ENCODE data around the gene ARHGAP23. TPM values are rescaled to one million over a fixed set of nuclear protein-coding genes. Genes with fewer than 3 reads are reported as not detected.
A peak's percentile ranks its signal among the peaks of the same experiment; 100 is the strongest.

ARHGAP23 gene
- total RNA-seq, 1 experiment from 2014 or later, result 97.9 TPM

- Mint-ChIP-seq H3K36me3 (ENCODE audit: insufficient read depth in 1 of 3, low read depth in 3 of 3) (no peaks in the 10 kb centered on the region; a peak in 1 of 7 replicates), H3K4me1 (peaks cover 60 to 79% of the 10 kb centered on the region in 2 experiments), H3K9me3 (no peaks in the 10 kb centered on the region), H3K27ac (no peak overlapping the region), H3K4me3 (peak overlapping the region; percentile 58 to 89), H3K27me3 (ENCODE audit: low read depth) (peaks cover 37% of the 10 kb centered on the region)
- Histone ChIP-seq H2BK120ac (ENCODE audit: low read depth, low read length, poor library complexity, severe bottlenecking) (no peak overlapping the region), H3K79me1 (ENCODE audit: insufficient read depth, low read depth, low read length, poor library complexity, severe bottlenecking) (no peaks in the 10 kb centered on the region), H2BK5ac (ENCODE audit: insufficient read length, low read length) (no peak overlapping the region), H3K18ac (ENCODE audit: insufficient read length, low read depth, low read length) (no peak overlapping the region), H3K27me3 (ENCODE audit: insufficient read depth, low read length) (peaks cover 3% of the 10 kb centered on the region; the same call in 1 of the 2 replicates), H3K4me2 (ENCODE audit: insufficient read depth, insufficient read length, low read length) (peak overlapping the region; percentile 82), H2AFZ (ENCODE audit: low read length) (no peak overlapping the region), H3K4ac (ENCODE audit: low read depth, low read length) (no peak overlapping the region), H4K5ac (ENCODE audit: insufficient read length, low read depth, low read length) (no peak overlapping the region), H2BK12ac (ENCODE audit: insufficient read length, low read depth, low read length) (no peak overlapping the region), H3K4me1 (ENCODE audit: insufficient read depth, low read length) (peaks cover 16% of the 10 kb centered on the region; the same call in 1 of the 2 replicates), H3K9me3 (ENCODE audit: control insufficient read depth, low read depth, low read length) (no peaks in the 10 kb centered on the region), H2BK15ac (ENCODE audit: low read depth, low read length) (no peak overlapping the region), H3K27ac (ENCODE audit: insufficient read length, low read depth, low read length) (no peak overlapping the region), H3T11ph (ENCODE audit: low read length) (no peak overlapping the region), H3K23me2 (ENCODE audit: insufficient read length, low read depth, low read length, poor library complexity, severe bottlenecking) (peaks cover 21% of the 10 kb centered on the region), H3K9ac (ENCODE audit: extremely low read depth, insufficient read length, low read length) (no peak overlapping the region), H3K14ac (ENCODE audit: insufficient read depth, low read length) (no peak overlapping the region), H2BK20ac (ENCODE audit: low read depth, low read length, poor library complexity, severe bottlenecking) (no peak overlapping the region), H3K23ac (ENCODE audit: insufficient read length, low read depth, low read length) (no peak overlapping the region), H4K8ac (replicated peaks; ENCODE audit: insufficient read length, low read depth, low read length) (no peak overlapping the region), H3K79me2 (ENCODE audit: insufficient read depth, low read length) (no peaks in the 10 kb centered on the region), H3K56ac (ENCODE audit: insufficient read length, low read depth, low read length) (no peak overlapping the region), H2AK5ac (ENCODE audit: insufficient read length, low read length) (no peak overlapping the region), H4K20me1 (ENCODE audit: control insufficient read depth, insufficient read depth, insufficient read length) (peaks cover 2% of the 10 kb centered on the region), H4K91ac (ENCODE audit: insufficient read length, low read depth, low read length) (no peak overlapping the region)
- DNase-seq, result peak; percentile 43
- no CpG with 5 or more reads among the region's 10 CpGs for WGBS (ENCODE audit: extremely low coverage, insufficient read length, low lambda C conversion rate)
- TF ChIP-seq CTCF (conservative IDR thresholded peaks at IDR 0.05), result no peak
These were observed 8.7 kb upstream of the ARHGAP23 start for GRCh38 chr17:38419508-38419981.
